SH-SY5Y (cell line): ENCODE results near the gene FOSL1.

Experiments
- GATA2 ChIP-seq: IDR thresholded peaks from 2 replicates; pipeline ENCODE4 v1.6.1; 2011; ENCODE audit warnings: mild to moderate bottlenecking, low read depth, low read length
- GATA3 ChIP-seq: IDR thresholded peaks from 2 replicates; pipeline ENCODE4 v1.6.1; 2011; ENCODE audit warnings: low read depth, mild to moderate bottlenecking, low read length, moderate library complexity

FOSL1 gene

GRCh38 chr11:65885231-65885630, 15.0 kb downstream of the FOSL1 start:
- no peak for TF ChIP-seq GATA2
- TF ChIP-seq GATA3 = no peak

DNA sequence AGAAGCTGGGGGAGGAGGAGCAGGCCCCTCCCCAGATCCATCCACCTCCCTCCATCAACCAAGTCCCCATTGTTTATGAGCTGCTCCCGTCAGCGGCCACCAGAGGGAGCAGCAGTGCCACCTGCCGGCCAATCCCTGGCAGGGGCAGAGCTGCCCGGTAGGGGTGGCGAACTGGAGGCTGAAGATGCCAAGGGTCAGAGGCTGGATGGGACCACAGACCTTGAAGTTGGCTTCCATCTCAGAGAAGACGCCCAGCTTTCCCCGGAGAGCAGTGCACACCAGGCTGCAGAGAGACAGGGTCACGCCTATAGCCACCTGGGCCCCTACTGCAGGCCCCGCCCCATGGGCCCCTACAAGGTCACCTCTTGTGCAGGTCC, 15.5 kb downstream of the FOSL1 start:
- TF ChIP-seq GATA2 (no peak), GATA3 (no peak)

DNA sequence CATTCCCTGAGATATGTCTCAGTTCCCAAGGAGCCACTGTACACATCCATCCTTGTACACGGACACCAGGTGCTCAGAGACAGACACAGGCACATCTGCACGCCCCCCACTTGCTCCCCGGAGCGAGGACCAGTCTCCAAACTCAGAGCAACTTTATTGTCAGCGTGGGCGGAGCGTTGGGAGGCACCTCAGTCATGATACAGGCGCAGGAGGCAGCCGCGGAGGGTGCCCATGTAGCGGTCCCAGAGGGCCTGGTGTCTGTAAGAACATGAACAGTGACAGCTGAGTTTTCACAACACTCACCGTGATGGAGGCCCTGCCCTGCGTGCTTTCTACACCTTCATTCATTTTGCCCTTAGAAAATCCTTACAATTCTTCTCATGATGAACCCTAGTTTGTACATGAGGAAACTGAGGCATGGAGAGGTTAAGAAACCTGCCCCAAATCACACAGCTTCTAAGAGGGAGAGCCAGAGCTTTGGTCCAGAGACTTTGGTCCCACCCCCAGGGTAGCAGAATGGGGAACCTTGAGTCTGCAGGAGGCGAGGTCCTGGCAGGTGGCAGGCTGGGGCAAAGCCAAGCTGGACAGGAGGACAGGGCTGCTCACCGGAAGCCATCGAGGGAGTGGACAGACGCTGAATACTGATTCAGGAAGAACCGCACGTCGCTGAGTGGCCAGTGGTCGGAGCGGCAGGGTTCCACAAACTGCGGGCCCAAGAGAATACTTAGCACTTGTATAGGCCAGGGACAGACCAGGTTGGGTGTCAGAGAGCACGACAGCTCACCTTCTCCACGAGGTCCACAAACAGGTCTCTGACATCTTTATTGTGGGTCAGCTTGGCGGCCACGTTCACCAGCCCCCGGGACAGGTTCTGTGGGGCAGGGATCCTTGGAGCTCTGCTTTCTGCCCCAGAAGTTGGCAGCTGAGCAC, 16.1 kb downstream of the FOSL1 start:
- TF ChIP-seq GATA3 = no peak
- TF ChIP-seq GATA2 = no peak

DNA sequence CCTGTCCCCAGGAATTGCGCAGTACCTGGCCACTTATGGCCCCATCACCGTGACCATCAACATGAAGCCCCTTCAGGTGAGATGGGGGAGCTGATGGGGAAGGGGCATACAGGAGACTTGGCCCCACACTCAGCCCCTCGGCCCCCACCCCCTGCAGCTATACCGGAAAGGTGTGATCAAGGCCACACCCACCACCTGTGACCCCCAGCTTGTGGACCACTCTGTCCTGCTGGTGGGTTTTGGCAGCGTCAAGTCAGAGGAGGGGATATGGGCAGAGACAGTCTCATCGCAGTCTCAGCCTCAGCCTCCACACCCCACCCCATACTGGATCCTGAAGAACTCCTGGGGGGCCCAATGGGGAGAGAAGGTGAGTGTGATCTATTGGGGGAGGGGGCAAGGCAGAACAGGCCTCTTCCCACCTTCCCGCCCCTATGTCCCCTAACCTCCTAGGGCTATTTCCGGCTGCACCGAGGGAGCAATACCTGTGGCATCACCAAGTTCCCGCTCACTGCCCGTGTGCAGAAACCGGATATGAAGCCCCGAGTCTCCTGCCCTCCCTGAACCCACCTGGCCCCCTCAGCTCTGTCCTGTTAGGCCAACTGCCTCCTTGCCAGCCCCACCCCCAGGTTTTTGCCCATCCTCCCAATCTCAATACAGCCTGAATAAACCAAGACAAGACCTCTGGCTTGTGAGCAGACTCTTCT, 17.0 kb downstream of the FOSL1 start:
- no peak for TF ChIP-seq GATA2
- TF ChIP-seq GATA3 = no peak

- TF ChIP-seq GATA2 = no peak
- TF ChIP-seq GATA3 = no peak
Observed at GRCh38 chr11:65882120-65883057, 17.8 kb downstream of the FOSL1 start.

- no peak for TF ChIP-seq GATA2
- no peak for TF ChIP-seq GATA3
Observed at GRCh38 chr11:65880844-65881421, 19.3 kb downstream of the FOSL1 start.

DNA sequence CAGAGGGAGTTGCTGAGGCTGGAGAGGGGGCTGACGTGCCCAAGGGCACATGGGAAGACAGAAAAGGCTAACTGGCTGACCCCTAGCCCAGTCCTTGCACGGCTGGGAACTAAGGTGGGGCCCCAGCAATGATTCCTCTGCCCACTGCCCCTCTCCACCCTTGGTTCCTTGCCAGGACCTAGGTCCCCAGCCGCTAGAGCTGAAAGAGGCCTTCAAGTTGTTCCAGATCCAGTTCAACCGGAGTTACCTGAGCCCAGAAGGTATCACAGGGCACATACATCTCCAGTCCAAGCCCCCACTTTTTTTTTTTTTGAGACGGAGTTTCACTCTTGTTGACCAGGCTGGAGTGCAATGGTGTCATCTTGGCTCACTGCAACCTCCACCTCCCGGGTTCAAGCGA, 20.2 kb downstream of the FOSL1 start:
- no peak for TF ChIP-seq GATA3
- no peak for TF ChIP-seq GATA2

GRCh38 chr11:65879617-65880016, 20.6 kb downstream of the FOSL1 start, which contains the start of gene CTSW:
Gene CTSW, plus strand, starts transcription at chr11:65879837. Its CDS starts 18 bp downstream, at chr11:65879855.
- TF ChIP-seq GATA2 (no peak), GATA3 (no peak)

- TF ChIP-seq GATA3 = no peak
- no peak for TF ChIP-seq GATA2
Observed at GRCh38 chr11:65873318-65874156, 26.7 kb downstream of the FOSL1 start.

DNA sequence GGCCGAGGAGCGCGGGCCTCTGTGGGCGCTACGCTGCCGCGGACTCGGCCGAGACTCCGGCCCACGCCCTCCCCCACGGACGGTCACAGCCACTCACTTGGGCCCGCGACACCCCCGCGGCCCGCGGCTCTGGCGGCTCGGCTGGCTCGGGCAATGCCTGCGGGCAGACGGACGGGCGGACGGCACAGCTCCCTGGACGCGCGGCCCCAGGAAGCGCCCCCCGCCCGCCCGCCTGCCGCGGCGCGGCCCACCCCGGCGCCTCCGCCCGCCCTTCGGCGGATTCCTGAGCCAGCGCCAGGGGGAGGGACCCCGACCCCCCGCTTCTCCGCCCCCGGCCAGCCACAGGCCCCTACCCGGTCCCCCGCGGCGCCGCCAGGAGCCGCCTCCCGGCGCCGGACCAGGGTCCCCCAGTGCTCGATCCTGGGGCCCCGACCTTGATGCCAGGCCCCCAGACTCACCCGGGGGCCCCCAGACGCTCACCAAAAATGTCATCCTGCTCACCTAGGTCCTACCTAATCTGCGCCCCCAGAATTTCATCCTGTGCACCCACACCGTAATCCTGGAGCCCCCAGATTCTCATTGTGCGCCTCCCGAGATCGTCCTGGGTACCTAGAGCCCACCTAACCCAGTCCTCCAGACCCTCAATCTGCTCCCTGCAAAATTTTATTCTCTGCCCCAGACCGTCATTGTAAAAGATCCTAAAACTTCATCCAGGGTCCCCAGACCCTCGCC, 27.4 kb downstream of the FOSL1 start, which contains the start of gene EFEMP2:
Gene EFEMP2, minus strand, starts transcription at position 215 of the 732 bp plus-strand sequence. CDS start 446 bp downstream, outside the sequence.
- no peak for TF ChIP-seq GATA2
- TF ChIP-seq GATA3 = no peak

DNA sequence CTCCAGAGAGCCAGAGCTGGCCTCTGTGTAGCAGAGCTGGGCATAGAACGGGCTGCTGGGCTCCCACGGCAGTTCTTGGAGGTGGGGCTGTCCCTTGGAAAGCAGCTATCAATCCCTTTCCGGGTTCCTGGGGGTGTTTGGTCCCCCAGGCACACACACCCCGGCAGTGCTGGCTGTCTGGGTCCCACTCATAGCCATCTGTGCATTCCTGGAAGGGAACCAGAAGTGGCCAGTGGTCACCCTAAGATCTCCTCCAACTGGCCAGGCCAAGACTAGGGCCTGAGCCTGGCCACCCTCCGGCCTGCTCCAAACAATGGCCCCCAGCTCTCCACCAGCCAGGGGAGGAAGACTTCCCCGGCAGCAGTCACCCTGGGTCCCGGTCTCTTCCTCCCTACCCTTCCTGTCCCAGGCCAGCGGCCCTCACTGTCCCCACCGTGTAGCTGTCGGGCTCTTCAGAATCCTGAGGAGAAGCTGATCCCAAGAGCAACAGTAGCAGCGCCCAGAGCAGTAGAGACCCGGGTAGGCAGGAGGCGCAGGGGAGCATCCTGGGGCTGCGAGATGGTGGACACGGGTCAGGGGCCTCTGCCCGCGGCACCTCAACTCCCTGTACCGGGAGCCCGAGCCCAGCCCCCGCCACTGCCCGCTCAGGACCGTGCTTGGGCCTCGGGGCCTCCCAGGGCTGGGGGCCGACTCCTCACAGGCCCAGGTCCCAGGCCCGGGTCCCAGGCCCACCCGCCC, 28.2 kb downstream of the FOSL1 start:
- TF ChIP-seq GATA3 = no peak
- no peak for TF ChIP-seq GATA2
